ENCODE results near the gene IKZF3.

IKZF3 gene

DNA sequence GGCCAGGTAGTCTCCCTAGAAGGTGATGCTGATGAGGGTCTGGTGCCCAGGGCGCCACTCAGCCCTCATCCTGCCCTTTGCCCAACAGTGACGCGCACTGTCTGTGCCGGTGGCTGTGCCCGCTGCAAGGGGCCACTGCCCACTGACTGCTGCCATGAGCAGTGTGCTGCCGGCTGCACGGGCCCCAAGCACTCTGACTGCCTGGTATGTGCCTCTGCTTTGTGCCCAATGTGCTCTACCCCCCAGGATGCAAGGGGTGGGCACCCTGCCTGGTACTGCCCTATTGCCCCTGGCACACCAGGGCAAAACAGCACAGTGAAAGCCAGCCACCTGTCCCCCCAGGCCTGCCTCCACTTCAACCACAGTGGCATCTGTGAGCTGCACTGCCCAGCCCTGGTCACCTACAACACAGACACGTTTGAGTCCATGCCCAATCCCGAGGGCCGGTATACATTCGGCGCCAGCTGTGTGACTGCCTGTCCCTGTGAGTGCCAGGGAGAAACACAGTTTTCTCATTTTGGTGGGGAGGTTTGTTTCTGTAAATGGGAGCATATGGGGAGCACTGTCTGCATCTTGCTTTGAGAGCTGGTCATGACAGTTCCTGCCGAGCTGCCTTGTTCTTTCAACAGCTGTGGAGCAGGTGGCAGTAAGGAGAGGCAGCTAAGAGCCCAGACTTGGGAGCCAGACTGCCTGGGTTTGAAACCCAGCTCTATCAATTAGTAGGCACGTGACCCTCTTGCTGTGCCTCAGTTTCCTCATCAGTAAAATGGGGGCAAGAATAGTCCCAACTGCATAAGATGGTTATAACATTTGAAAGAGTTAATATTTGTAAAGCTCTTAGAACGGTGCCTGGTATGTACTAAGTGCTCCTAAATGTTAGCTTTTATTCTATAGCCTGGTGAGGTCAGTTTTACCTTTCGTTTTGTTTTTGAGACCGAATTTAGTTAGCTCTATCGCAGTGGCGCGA is 153.8 kb downstream of the IKZF3 start:
- no peak for DNase-seq (ENCODE audit: low spot score)
- TF ChIP-seq, protein P1, sequence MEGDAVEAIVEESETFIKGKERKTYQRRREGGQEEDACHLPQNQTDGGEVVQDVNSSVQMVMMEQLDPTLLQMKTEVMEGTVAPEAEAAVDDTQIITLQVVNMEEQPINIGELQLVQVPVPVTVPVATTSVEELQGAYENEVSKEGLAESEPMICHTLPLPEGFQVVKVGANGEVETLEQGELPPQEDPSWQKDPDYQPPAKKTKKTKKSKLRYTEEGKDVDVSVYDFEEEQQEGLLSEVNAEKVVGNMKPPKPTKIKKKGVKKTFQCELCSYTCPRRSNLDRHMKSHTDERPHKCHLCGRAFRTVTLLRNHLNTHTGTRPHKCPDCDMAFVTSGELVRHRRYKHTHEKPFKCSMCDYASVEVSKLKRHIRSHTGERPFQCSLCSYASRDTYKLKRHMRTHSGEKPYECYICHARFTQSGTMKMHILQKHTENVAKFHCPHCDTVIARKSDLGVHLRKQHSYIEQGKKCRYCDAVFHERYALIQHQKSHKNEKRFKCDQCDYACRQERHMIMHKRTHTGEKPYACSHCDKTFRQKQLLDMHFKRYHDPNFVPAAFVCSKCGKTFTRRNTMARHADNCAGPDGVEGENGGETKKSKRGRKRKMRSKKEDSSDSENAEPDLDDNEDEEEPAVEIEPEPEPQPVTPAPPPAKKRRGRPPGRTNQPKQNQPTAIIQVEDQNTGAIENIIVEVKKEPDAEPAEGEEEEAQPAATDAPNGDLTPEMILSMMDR (IDR thresholded peaks at IDR 0.05; ENCODE audit: extremely low read depth, missing control alignments) = no peak

DNA sequence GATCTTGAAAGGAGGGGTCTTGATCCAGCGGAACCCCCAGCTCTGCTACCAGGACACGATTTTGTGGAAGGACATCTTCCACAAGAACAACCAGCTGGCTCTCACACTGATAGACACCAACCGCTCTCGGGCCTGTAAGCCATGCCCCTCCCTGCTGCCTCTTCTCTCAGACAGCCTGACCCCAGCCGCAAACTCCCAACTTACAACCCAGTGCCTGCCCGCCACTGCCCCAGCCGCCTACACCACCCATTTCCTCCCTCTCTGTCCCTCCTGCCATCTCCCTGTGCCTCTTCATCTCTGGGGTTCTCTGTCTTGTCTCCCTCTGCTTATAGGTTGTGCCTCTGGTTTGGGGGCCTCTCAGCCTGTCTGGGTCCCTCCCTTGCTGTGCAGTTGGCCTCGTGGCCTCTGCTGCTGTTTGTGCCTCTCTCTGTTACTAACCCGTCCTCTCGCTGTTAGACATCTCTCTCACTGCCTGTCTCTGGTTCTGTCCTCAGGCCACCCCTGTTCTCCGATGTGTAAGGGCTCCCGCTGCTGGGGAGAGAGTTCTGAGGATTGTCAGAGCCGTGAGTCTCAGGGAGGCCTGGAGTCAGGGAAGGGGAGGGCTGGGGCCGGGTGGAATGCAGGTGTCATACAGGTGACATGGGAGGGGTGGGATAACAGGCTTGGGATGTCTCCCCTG is 154.7 kb downstream of the IKZF3 start:
- TF ChIP-seq, protein P1 (IDR thresholded peaks at IDR 0.05; ENCODE audit: extremely low read depth, missing control alignments) = no peak
- no peak for DNase-seq (ENCODE audit: low spot score)
